HEK293 (cell line): Measurements from ENCODE around the gene PLEKHH3.

Experiments
- FEZF1 ChIP-seq: fragments of 450-650 bp; formaldehyde crosslinking; IDR thresholded peaks from 2 replicates; pipeline ENCODE4 v1.5.1; 2016; ENCODE audit warnings: missing biosample characterization, missing genetic modification characterization
- KLF7 ChIP-seq: fragments of 450-650 bp; formaldehyde crosslinking; IDR thresholded peaks from 2 replicates; pipeline ENCODE4 v1.5.1; 2016; ENCODE audit warnings: missing biosample characterization, missing genetic modification characterization, borderline replicate concordance
- SALL2 ChIP-seq: fragments of 450-650 bp; formaldehyde crosslinking; IDR thresholded peaks from 2 replicates; pipeline ENCODE4 v1.5.0; 2017; ENCODE audit warnings: missing biosample characterization, mild to moderate bottlenecking, missing genetic modification characterization, borderline replicate concordance
- SCRT1 ChIP-seq: fragments of 450-650 bp; formaldehyde crosslinking; IDR thresholded peaks from 2 replicates; pipeline ENCODE4 v1.5.1; 2016; ENCODE audit warnings: missing biosample characterization, missing genetic modification characterization, borderline replicate concordance
- SETDB1 ChIP-seq: IDR thresholded peaks from one replicate; pipeline ENCODE4 v1.6.1; 2017; ENCODE audit warnings: mild to moderate bottlenecking, low read length, moderate library complexity, mixed read lengths; ENCODE audit not compliant: insufficient read length
- SP3 ChIP-seq: fragments of 450-650 bp; formaldehyde crosslinking; IDR thresholded peaks from 2 replicates; pipeline ENCODE4 v1.5.1; 2016; ENCODE audit warnings: missing biosample characterization, missing genetic modification characterization
- ZBTB1 ChIP-seq: fragments of 450-650 bp; formaldehyde crosslinking; IDR thresholded peaks from 2 replicates; pipeline ENCODE4 v1.5.1; 2016; ENCODE audit warnings: missing biosample characterization, missing genetic modification characterization
- ZBTB8A ChIP-seq: fragments of 450-650 bp; formaldehyde crosslinking; IDR thresholded peaks from 2 replicates; pipeline ENCODE4 v1.5.1; 2016; ENCODE audit warnings: missing biosample characterization, missing genetic modification characterization
- ZFP37 ChIP-seq: fragments of 450-650 bp; formaldehyde crosslinking; IDR thresholded peaks from 2 replicates; pipeline ENCODE4 v1.5.1; 2016; ENCODE audit warnings: missing biosample characterization, missing genetic modification characterization
- ZFP69B ChIP-seq: fragments of 450-650 bp; formaldehyde crosslinking; IDR thresholded peaks from 2 replicates; pipeline ENCODE4 v1.5.1; 2016; ENCODE audit warnings: missing biosample characterization, missing genetic modification characterization
- ZNF133 ChIP-seq: fragments of 450-650 bp; formaldehyde crosslinking; IDR thresholded peaks from 2 replicates; pipeline ENCODE4 v1.5.1; 2016; ENCODE audit warnings: missing biosample characterization, missing genetic modification characterization
- ZNF146 ChIP-seq: fragments of 450-650 bp; formaldehyde crosslinking; IDR thresholded peaks from 2 replicates; pipeline ENCODE4 v1.5.1; 2016; ENCODE audit warnings: missing biosample characterization, missing genetic modification characterization
- ZNF175 ChIP-seq: fragments of 450-650 bp; formaldehyde crosslinking; IDR thresholded peaks from 2 replicates; pipeline ENCODE4 v1.5.1; 2016; ENCODE audit warnings: missing biosample characterization, missing genetic modification characterization
- ZNF37A ChIP-seq: fragments of 450-650 bp; IDR thresholded peaks from 2 replicates; pipeline ENCODE4 v1.5.1; 2018; ENCODE audit warnings: missing biosample characterization, missing genetic modification characterization
- ZNF391 ChIP-seq: fragments of 450-650 bp; formaldehyde crosslinking; IDR thresholded peaks from 2 replicates; pipeline ENCODE4 v1.5.1; 2016; ENCODE audit warnings: low read depth, missing biosample characterization, missing genetic modification characterization, borderline replicate concordance
- ZNF529 ChIP-seq: fragments of 450-650 bp; formaldehyde crosslinking; IDR thresholded peaks from 2 replicates; pipeline ENCODE4 v1.5.1; 2017; ENCODE audit warnings: missing genetic modification characterization, missing biosample characterization; ENCODE audit not compliant: insufficient replicate concordance
- ZNF596 ChIP-seq: fragments of 450-650 bp; IDR thresholded peaks from 2 replicates; pipeline ENCODE4 v1.5.0; 2018; ENCODE audit warnings: missing biosample characterization, mild to moderate bottlenecking, missing genetic modification characterization, moderate library complexity
- ZNF670 ChIP-seq: fragments of 450-650 bp; formaldehyde crosslinking; IDR thresholded peaks from 2 replicates; pipeline ENCODE4 v1.5.1; 2016; ENCODE audit warnings: missing biosample characterization, missing genetic modification characterization, low read depth
- ZNF747 ChIP-seq: fragments of 450-650 bp; formaldehyde crosslinking; IDR thresholded peaks from 2 replicates; pipeline ENCODE4 v1.5.1; 2016; ENCODE audit warnings: missing biosample characterization, missing genetic modification characterization
- ZNF76 ChIP-seq: fragments of 450-650 bp; formaldehyde crosslinking; IDR thresholded peaks from 2 replicates; pipeline ENCODE4; 2016; ENCODE audit warnings: low read depth, missing biosample characterization, missing genetic modification characterization, borderline replicate concordance
- ZNF768 ChIP-seq: fragments of 450-650 bp; formaldehyde crosslinking; IDR thresholded peaks from 2 replicates; pipeline ENCODE4 v1.5.1; 2018; ENCODE audit warnings: missing biosample characterization, mild to moderate bottlenecking, missing genetic modification characterization
- ZNF785 ChIP-seq: fragments of 450-650 bp; formaldehyde crosslinking; IDR thresholded peaks from 2 replicates; pipeline ENCODE4 v1.5.1; 2016; ENCODE audit warnings: missing biosample characterization, missing genetic modification characterization
- ZNF791 ChIP-seq: fragments of 450-650 bp; formaldehyde crosslinking; IDR thresholded peaks from 2 replicates; pipeline ENCODE4 v1.5.1; 2016; ENCODE audit warnings: missing biosample characterization, missing genetic modification characterization
- TF ChIP-seq, protein P1 (sequence below): fragments of 450-650 bp; formaldehyde crosslinking; IDR thresholded peaks from 2 replicates; pipeline ENCODE4 v1.5.1; 2017; ENCODE audit warnings: missing biosample characterization, missing genetic modification characterization
- TF ChIP-seq, protein P2 (sequence below): fragments of 450-650 bp; formaldehyde crosslinking; IDR thresholded peaks from 2 replicates; pipeline ENCODE4 v1.5.1; 2017; ENCODE audit warnings: missing biosample characterization, missing genetic modification characterization
- TF ChIP-seq, protein P3 (sequence below): fragments of 450-650 bp; formaldehyde crosslinking; IDR thresholded peaks from 2 replicates; pipeline ENCODE4 v1.5.1; 2016; ENCODE audit warnings: missing biosample characterization, missing genetic modification characterization, low read depth
- TF ChIP-seq, protein P4 (sequence below): fragments of 450-650 bp; formaldehyde crosslinking; IDR thresholded peaks from 2 replicates; pipeline ENCODE4 v1.5.1; 2016; ENCODE audit warnings: missing biosample characterization, missing genetic modification characterization, low read depth

Gene PLEKHH3

DNA sequence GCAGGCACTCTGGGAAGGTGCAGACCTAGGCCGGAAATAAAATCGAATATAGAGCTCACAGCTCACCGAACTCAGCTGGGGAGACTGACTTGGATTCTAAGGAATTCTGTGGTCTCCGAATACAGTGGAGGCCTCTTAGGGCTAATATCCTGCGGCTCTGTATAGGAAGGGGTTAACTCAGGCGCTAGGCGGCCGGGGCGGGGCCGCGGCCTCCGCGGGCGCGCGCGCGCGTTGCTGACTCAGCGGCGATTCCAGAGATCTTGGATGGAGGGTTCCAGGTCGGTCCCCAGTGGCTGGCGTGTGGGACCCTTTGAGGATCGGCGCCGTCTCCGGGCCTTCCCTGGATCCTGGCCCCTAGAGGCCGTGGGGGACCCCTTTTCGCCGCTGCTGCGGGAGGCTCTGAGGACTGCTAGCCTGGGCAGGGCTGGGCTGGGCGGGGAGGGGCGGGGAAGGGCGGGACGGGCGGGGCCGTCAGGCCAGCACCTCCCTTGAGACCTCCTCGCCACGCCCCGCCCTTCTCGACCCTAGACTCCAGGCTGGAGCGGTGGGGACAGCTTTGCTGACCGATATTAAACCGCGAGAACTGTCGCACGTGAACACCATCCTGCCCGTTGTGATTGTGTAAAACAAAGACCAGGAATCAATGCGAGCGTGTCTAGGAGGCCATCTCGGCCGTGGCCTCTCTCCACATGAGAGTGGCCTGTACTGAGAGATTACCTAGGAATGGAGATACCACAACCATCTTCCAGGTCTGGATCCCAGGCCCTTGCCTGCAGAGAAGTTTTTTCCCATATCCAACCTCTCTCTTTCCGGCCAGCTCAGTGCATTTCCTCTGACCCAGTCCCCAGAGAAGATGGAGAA lies 1.4 kb upstream of the PLEKHH3 start (continued):
- no peak for TF ChIP-seq ZNF146 (tag by site-specific recombination)
- TF ChIP-seq, protein P1, sequence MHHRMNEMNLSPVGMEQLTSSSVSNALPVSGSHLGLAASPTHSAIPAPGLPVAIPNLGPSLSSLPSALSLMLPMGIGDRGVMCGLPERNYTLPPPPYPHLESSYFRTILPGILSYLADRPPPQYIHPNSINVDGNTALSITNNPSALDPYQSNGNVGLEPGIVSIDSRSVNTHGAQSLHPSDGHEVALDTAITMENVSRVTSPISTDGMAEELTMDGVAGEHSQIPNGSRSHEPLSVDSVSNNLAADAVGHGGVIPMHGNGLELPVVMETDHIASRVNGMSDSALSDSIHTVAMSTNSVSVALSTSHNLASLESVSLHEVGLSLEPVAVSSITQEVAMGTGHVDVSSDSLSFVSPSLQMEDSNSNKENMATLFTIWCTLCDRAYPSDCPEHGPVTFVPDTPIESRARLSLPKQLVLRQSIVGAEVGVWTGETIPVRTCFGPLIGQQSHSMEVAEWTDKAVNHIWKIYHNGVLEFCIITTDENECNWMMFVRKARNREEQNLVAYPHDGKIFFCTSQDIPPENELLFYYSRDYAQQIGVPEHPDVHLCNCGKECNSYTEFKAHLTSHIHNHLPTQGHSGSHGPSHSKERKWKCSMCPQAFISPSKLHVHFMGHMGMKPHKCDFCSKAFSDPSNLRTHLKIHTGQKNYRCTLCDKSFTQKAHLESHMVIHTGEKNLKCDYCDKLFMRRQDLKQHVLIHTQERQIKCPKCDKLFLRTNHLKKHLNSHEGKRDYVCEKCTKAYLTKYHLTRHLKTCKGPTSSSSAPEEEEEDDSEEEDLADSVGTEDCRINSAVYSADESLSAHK, result no peak
- TF ChIP-seq FEZF1 (tag by site-specific recombination), result no peak
- TF ChIP-seq ZNF391 (tag by site-specific recombination), result no peak
- no peak for TF ChIP-seq SCRT1 (tag by site-specific recombination)
- TF ChIP-seq ZNF596 (tag by site-specific recombination), result no peak
- TF ChIP-seq, protein P2, sequence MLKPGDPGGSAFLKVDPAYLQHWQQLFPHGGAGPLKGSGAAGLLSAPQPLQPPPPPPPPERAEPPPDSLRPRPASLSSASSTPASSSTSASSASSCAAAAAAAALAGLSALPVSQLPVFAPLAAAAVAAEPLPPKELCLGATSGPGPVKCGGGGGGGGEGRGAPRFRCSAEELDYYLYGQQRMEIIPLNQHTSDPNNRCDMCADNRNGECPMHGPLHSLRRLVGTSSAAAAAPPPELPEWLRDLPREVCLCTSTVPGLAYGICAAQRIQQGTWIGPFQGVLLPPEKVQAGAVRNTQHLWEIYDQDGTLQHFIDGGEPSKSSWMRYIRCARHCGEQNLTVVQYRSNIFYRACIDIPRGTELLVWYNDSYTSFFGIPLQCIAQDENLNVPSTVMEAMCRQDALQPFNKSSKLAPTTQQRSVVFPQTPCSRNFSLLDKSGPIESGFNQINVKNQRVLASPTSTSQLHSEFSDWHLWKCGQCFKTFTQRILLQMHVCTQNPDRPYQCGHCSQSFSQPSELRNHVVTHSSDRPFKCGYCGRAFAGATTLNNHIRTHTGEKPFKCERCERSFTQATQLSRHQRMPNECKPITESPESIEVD, result no peak
- peak; percentile 75 for TF ChIP-seq SP3 (tag by site-specific recombination)
- no peak for TF ChIP-seq ZNF133 (tag by site-specific recombination)
- TF ChIP-seq ZNF76 (tag by site-specific recombination), result peak; percentile 12; the same call in 1 of the 2 replicates
- no peak for TF ChIP-seq ZNF529 (tag by site-specific recombination)
- TF ChIP-seq ZFP69B (tag by site-specific recombination), result peak; percentile 98
- TF ChIP-seq, protein P3, sequence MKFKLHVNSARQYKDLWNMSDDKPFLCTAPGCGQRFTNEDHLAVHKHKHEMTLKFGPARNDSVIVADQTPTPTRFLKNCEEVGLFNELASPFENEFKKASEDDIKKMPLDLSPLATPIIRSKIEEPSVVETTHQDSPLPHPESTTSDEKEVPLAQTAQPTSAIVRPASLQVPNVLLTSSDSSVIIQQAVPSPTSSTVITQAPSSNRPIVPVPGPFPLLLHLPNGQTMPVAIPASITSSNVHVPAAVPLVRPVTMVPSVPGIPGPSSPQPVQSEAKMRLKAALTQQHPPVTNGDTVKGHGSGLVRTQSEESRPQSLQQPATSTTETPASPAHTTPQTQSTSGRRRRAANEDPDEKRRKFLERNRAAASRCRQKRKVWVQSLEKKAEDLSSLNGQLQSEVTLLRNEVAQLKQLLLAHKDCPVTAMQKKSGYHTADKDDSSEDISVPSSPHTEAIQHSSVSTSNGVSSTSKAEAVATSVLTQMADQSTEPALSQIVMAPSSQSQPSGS (tag by site-specific recombination), result no peak
- TF ChIP-seq ZBTB1 (tag by site-specific recombination), result no peak
- no peak for TF ChIP-seq ZNF747 (tag by site-specific recombination)
- no peak for TF ChIP-seq ZNF175 (tag by site-specific recombination)
- TF ChIP-seq SETDB1, result no peak
- peak; percentile 63 for TF ChIP-seq ZBTB8A (tag by site-specific recombination)
- no peak for TF ChIP-seq ZNF791
- no peak for TF ChIP-seq ZFP37 (tag by site-specific recombination)
- TF ChIP-seq SALL2 (tag by site-specific recombination), result no peak
- no peak for TF ChIP-seq ZNF785 (tag by site-specific recombination)
- no peak for TF ChIP-seq ZNF768 (tag by site-specific recombination)
- TF ChIP-seq, protein P4, sequence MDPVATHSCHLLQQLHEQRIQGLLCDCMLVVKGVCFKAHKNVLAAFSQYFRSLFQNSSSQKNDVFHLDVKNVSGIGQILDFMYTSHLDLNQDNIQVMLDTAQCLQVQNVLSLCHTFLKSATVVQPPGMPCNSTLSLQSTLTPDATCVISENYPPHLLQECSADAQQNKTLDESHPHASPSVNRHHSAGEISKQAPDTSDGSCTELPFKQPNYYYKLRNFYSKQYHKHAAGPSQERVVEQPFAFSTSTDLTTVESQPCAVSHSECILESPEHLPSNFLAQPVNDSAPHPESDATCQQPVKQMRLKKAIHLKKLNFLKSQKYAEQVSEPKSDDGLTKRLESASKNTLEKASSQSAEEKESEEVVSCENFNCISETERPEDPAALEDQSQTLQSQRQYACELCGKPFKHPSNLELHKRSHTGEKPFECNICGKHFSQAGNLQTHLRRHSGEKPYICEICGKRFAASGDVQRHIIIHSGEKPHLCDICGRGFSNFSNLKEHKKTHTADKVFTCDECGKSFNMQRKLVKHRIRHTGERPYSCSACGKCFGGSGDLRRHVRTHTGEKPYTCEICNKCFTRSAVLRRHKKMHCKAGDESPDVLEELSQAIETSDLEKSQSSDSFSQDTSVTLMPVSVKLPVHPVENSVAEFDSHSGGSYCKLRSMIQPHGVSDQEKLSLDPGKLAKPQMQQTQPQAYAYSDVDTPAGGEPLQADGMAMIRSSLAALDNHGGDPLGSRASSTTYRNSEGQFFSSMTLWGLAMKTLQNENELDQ (tag by site-specific recombination), result no peak
- TF ChIP-seq ZNF37A (tag by site-specific recombination), result no peak
- no peak; the same call in 1 of the 2 replicates for TF ChIP-seq KLF7 (tag by site-specific recombination)
- TF ChIP-seq ZNF670 (tag by site-specific recombination), result no peak
